GM23338 (cell line): ENCODE results near the gene CEBPZ. TPM values are rescaled to one million over a fixed set of nuclear protein-coding genes. Genes with fewer than 3 reads are reported as not detected.

Experiments
- ATAC-seq: fragments of 200-7000 bp; cut with Tn5 transposase; 3 replicates; pipeline ENCODE4 v1.9.1; 2020
- DNase-seq: peaks from one replicate; pipeline ENCODE4 v3.0.0-alpha.2; 2015; ENCODE audit warnings: low spot score
- H2AFZ ChIP-seq: fragments of 200-600 bp; sonication (generic); 2 replicates; pipeline ENCODE4 v1.8.0; 2016; ENCODE audit warnings: antibody characterized with exemption, mild to moderate bottlenecking, moderate library complexity
- H3F3A ChIP-seq: fragments of 200-600 bp; sonication (generic); replicated peaks from 2 replicates; pipeline ENCODE4 v1.8.0; 2017; ENCODE audit warnings: antibody characterized with exemption, mixed run types, low read depth
- H3K27ac ChIP-seq: fragments of 200-600 bp; sonication (generic); 2 replicates; pipeline ENCODE4 v1.6.1; 2016; ENCODE audit warnings: low read depth
- H3K27me3 ChIP-seq: fragments of 200-600 bp; sonication (generic); 2 replicates; pipeline ENCODE4 v1.8.0; 2016; ENCODE audit warnings: mild to moderate bottlenecking, mixed run types, moderate library complexity; ENCODE audit not compliant: insufficient read depth
- H3K36me3 ChIP-seq: fragments of 200-600 bp; sonication (generic); 2 replicates; pipeline ENCODE4 v1.8.0; 2016; ENCODE audit warnings: mild to moderate bottlenecking; ENCODE audit not compliant: insufficient read depth
- H3K4me1 ChIP-seq: fragments of 200-600 bp; sonication (generic); 2 replicates; pipeline ENCODE4 v1.8.0; 2016; ENCODE audit warnings: mild to moderate bottlenecking, moderate library complexity; ENCODE audit not compliant: insufficient read depth
- H3K4me2 ChIP-seq: fragments of 200-600 bp; sonication (generic); 2 replicates; pipeline ENCODE4 v1.7.1; 2017; ENCODE audit warnings: mixed run types
- H3K4me3 ChIP-seq: fragments of 200-600 bp; sonication (generic); 2 replicates; pipeline ENCODE4 v1.6.1; 2016; ENCODE audit warnings: mixed run types
- H3K79me2 ChIP-seq: fragments of 200-600 bp; sonication (generic); replicated peaks from 2 replicates; pipeline ENCODE4 v1.8.0; 2017; ENCODE audit warnings: mild to moderate bottlenecking; ENCODE audit not compliant: insufficient read depth
- H3K9me2 ChIP-seq: fragments of 200-600 bp; sonication (generic); 2 replicates; pipeline ENCODE4 v1.8.0; 2017; ENCODE audit not compliant: insufficient read depth
- H4K20me1 ChIP-seq: fragments of 200-600 bp; sonication (generic); replicated peaks from 2 replicates; pipeline ENCODE4 v1.8.0; 2017; ENCODE audit warnings: mild to moderate bottlenecking; ENCODE audit not compliant: insufficient read depth
- H3K27ac Mint-ChIP-seq: 2 replicates; pipeline ENCODE4 v1.8.0; 2020; ENCODE audit warnings: inconsistent platforms, mild to moderate bottlenecking, moderate library complexity, mixed read lengths
- H3K27me3 Mint-ChIP-seq: 3 replicates; pipeline ENCODE4 v1.8.0; 2022; ENCODE audit warnings: low read depth, mild to moderate bottlenecking, moderate library complexity, mixed read lengths, inconsistent platforms; ENCODE audit not compliant: insufficient read depth, poor library complexity
- H3K36me3 Mint-ChIP-seq: 3 replicates; pipeline ENCODE4 v1.8.0; 2021; ENCODE audit warnings: low read depth, mild to moderate bottlenecking, inconsistent platforms, moderate library complexity, mixed read lengths
- H3K4me1 Mint-ChIP-seq: 3 replicates; pipeline ENCODE4 v1.8.0; 2020; ENCODE audit warnings: mild to moderate bottlenecking, inconsistent platforms, mixed read lengths
- H3K4me3 Mint-ChIP-seq: 3 replicates; pipeline ENCODE4 v1.8.0; 2021; ENCODE audit warnings: moderate library complexity, mild to moderate bottlenecking, inconsistent platforms, mixed read lengths
- H3K9me3 Mint-ChIP-seq: 3 replicates; pipeline ENCODE4 v1.8.0; 2020; ENCODE audit warnings: moderate library complexity, mild to moderate bottlenecking, inconsistent platforms, mixed read lengths
- CREB1 ChIP-seq: fragments of 250-450 bp; sonication (Bioruptor Pico); IDR thresholded peaks from 2 replicates; pipeline ENCODE4 v1.5.0; 2020; ENCODE audit warnings: low read depth, mild to moderate bottlenecking, moderate library complexity
- CTCF ChIP-seq, 2 experiments: fragments of 200-600 bp in 1 of 2; sonication (generic) in 1 of 2; conservative IDR thresholded peaks; 2 replicates each; pipeline versions ENCODE4 v1.5.1 to v1.6.1; 2016 to 2017; ENCODE audit warnings: antibody characterized with exemption in 2 of 2, low read depth in 2 of 2, mild to moderate bottlenecking in 2 of 2, moderate library complexity in 1 of 2
- ETS1 ChIP-seq: IDR thresholded peaks from 2 replicates; pipeline ENCODE4 v1.6.1; 2016; ENCODE audit warnings: antibody characterized with exemption
- EZH2 ChIP-seq: fragments of 200-600 bp; sonication (generic); IDR thresholded peaks from one replicate; pipeline ENCODE4 v1.8.0; 2017; ENCODE audit warnings: antibody characterized with exemption, mild to moderate bottlenecking, low read depth; ENCODE audit not compliant: unreplicated experiment
- EZH2phosphoT487 ChIP-seq: fragments of 200-600 bp; sonication (generic); IDR thresholded peaks from one replicate; pipeline ENCODE4 v1.8.1; 2018; ENCODE audit warnings: antibody characterized with exemption; ENCODE audit not compliant: unreplicated experiment
- JUNB ChIP-seq: IDR thresholded peaks from one replicate; pipeline ENCODE4 v1.6.1; 2016; ENCODE audit warnings: antibody characterized with exemption; ENCODE audit not compliant: unreplicated experiment
- NANOG ChIP-seq: IDR thresholded peaks from 2 replicates; pipeline ENCODE4 v1.6.1; 2016; ENCODE audit warnings: antibody characterized with exemption, borderline replicate concordance
- POLR2AphosphoS5 ChIP-seq: IDR thresholded peaks from 2 replicates; pipeline ENCODE4 v1.6.1; 2016; ENCODE audit warnings: antibody characterized with exemption, low read depth
- REST ChIP-seq: IDR thresholded peaks from one replicate; pipeline ENCODE4 v1.6.1; 2018; ENCODE audit warnings: antibody characterized with exemption; ENCODE audit not compliant: unreplicated experiment
- STAT1 ChIP-seq: IDR thresholded peaks from one replicate; pipeline ENCODE4 v1.6.1; 2016; ENCODE audit warnings: antibody characterized with exemption; ENCODE audit not compliant: unreplicated experiment
- ZNF114 ChIP-seq: fragments of 250-450 bp; sonication (Bioruptor Pico); IDR thresholded peaks from 2 replicates; pipeline ENCODE4 v1.5.0; 2020; ENCODE audit warnings: mild to moderate bottlenecking, moderate library complexity
- ZNF331 ChIP-seq: fragments of 250-450 bp; sonication (Bioruptor Pico); IDR thresholded peaks from 2 replicates; pipeline ENCODE4 v1.5.0; 2020; ENCODE audit warnings: low read depth, mild to moderate bottlenecking, moderate library complexity
- polyA plus RNA-seq: library from polyadenylated mRNA; unstranded; fragments of >200 nt; fragmentation: Nextera tagmentation; extraction: Ambion mirVana; gene quantifications from 2 replicates; pipeline ENCODE4 v1.2.1, GENCODE V29; 2016
- total RNA-seq: library from RNA; depleted of rRNA; stranded (reverse); fragments of >200 nt; shearing (Covaris generic); gene quantifications from 2 replicates; pipeline ENCODE4 v1.2.3, GENCODE V29; 2014
- TF ChIP-seq, protein P1 (sequence below): fragments of 250-450 bp; sonication (Bioruptor Pico); IDR thresholded peaks from 2 replicates; pipeline ENCODE4 v1.5.0; 2020; ENCODE audit warnings: mild to moderate bottlenecking, moderate library complexity

The CEBPZ gene
- total and polyA plus RNA-seq, 2 experiments from 2014 or later, result 133 to 185 TPM

GRCh38 chr2:37244755-37245154 is 13.4 kb upstream of the CEBPZ start:
- Mint-ChIP-seq H3K4me1 (no peaks in the 10 kb centered on the region), H3K4me3 (no peak overlapping the region), H3K9me3 (no peaks in the 10 kb centered on the region), H3K36me3 (peaks cover 89% of the 10 kb centered on the region), H3K27me3 (peaks cover 2% of the 10 kb centered on the region), H3K27ac (no peak overlapping the region)
- peaks cover 11% of the 10 kb centered on the region for H3F3A ChIP-seq
- H2AFZ ChIP-seq, result no peak overlapping the region
- ATAC-seq (no peak), DNase-seq (no peak)
- no peaks in the 10 kb centered on the region for H3K4me1 ChIP-seq
- no peak overlapping the region for H3K27ac ChIP-seq
- H3K4me3 ChIP-seq, result no peak overlapping the region
- peaks cover 5% of the 10 kb centered on the region; the same call in 1 of the 2 replicates for H3K79me2 ChIP-seq
- H3K36me3 ChIP-seq, result peaks cover 83% of the 10 kb centered on the region
- TF ChIP-seq ZNF331, result no peak
- TF ChIP-seq JUNB, result no peak
- no peak for TF ChIP-seq NANOG
- TF ChIP-seq POLR2AphosphoS5, result no peak
- TF ChIP-seq CREB1 (CRISPR knock-in tag), result no peak
- TF ChIP-seq EZH2phosphoT487, result no peak
- no peak for TF ChIP-seq REST
- no peak for TF ChIP-seq EZH2
- TF ChIP-seq, protein P1, sequence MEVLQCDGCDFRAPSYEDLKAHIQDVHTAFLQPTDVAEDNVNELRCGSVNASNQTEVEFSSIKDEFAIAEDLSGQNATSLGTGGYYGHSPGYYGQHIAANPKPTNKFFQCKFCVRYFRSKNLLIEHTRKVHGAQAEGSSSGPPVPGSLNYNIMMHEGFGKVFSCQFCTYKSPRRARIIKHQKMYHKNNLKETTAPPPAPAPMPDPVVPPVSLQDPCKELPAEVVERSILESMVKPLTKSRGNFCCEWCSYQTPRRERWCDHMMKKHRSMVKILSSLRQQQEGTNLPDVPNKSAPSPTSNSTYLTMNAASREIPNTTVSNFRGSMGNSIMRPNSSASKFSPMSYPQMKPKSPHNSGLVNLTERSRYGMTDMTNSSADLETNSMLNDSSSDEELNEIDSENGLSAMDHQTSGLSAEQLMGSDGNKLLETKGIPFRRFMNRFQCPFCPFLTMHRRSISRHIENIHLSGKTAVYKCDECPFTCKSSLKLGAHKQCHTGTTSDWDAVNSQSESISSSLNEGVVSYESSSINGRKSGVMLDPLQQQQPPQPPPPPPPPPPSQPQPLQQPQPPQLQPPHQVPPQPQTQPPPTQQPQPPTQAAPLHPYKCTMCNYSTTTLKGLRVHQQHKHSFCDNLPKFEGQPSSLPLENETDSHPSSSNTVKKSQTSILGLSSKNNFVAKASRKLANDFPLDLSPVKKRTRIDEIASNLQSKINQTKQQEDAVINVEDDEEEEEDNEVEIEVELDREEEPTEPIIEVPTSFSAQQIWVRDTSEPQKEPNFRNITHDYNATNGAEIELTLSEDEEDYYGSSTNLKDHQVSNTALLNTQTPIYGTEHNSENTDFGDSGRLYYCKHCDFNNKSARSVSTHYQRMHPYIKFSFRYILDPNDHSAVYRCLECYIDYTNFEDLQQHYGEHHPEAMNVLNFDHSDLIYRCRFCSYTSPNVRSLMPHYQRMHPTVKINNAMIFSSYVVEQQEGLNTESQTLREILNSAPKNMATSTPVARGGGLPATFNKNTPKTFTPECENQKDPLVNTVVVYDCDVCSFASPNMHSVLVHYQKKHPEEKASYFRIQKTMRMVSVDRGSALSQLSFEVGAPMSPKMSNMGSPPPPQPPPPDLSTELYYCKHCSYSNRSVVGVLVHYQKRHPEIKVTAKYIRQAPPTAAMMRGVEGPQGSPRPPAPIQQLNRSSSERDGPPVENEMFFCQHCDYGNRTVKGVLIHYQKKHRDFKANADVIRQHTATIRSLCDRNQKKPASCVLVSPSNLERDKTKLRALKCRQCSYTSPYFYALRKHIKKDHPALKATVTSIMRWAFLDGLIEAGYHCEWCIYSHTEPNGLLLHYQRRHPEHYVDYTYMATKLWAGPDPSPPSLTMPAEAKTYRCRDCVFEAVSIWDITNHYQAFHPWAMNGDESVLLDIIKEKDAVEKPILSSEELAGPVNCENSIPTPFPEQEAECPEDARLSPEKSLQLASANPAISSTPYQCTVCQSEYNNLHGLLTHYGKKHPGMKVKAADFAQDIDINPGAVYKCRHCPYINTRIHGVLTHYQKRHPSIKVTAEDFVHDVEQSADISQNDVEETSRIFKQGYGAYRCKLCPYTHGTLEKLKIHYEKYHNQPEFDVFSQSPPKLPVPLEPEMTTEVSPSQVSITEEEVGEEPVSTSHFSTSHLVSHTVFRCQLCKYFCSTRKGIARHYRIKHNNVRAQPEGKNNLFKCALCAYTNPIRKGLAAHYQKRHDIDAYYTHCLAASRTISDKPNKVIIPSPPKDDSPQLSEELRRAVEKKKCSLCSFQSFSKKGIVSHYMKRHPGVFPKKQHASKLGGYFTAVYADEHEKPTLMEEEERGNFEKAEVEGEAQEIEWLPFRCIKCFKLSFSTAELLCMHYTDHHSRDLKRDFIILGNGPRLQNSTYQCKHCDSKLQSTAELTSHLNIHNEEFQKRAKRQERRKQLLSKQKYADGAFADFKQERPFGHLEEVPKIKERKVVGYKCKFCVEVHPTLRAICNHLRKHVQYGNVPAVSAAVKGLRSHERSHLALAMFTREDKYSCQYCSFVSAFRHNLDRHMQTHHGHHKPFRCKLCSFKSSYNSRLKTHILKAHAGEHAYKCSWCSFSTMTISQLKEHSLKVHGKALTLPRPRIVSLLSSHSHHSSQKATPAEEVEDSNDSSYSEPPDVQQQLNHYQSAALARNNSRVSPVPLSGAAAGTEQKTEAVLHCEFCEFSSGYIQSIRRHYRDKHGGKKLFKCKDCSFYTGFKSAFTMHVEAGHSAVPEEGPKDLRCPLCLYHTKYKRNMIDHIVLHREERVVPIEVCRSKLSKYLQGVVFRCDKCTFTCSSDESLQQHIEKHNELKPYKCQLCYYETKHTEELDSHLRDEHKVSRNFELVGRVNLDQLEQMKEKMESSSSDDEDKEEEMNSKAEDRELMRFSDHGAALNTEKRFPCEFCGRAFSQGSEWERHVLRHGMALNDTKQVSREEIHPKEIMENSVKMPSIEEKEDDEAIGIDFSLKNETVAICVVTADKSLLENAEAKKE (CRISPR knock-in tag), result no peak
- no peak for TF ChIP-seq ZNF114
- TF ChIP-seq CTCF (conservative IDR thresholded peaks at IDR 0.05; ENCODE audit: low read depth in 2 of 2), result no peak
- TF ChIP-seq STAT1, result no peak
- no peak for TF ChIP-seq ETS1
- no peaks in the 10 kb centered on the region for H3K9me2 ChIP-seq
- H3K27me3 ChIP-seq, result no peaks in the 10 kb centered on the region
- H4K20me1 ChIP-seq, result peaks cover 5% of the 10 kb centered on the region; the same call in 1 of the 2 replicates
- H3K4me2 ChIP-seq, result no peak overlapping the region
